PC-3 (cell line): ENCODE measurements around the gene TCFL5. TPM values are rescaled to one million over a fixed set of nuclear protein-coding genes. Genes with fewer than 3 reads are reported as not detected.

ENCODE experiments used
- ATAC-seq: fragments of 200-7000 bp; cut with Tn5 transposase; 2 replicates; pipeline ENCODE4 v1.9.1; 2020; ENCODE audit warnings: mild to moderate bottlenecking, moderate library complexity
- BruUV-seq: library from RNA; stranded (reverse); fragments of 400-500 nt; replicated peaks from 2 replicates; lab custom pipeline; 2021; lab: Mats Ljungman, UMichigan
- CTCF ChIA-PET: fragments of 300-600 bp; sonication (Branson Sonifier 250); formaldehyde crosslinking; loops from one replicate; lab custom pipeline; 2022; ENCODE audit warnings: antibody characterized with exemption; lab: Charles Lee
- POLR2A ChIA-PET: fragments of 300-600 bp; sonication (Branson Sonifier 250); formaldehyde crosslinking; loops from one replicate; lab custom pipeline; 2022; ENCODE audit warnings: antibody characterized with exemption; ENCODE audit not compliant: unreplicated experiment; lab: Charles Lee
- DNase-seq: peaks from one replicate; pipeline ENCODE4 v3.0.0-alpha.2; 2015
- H2AFZ ChIP-seq: fragments of 300-600 bp; sonication (generic); 2 replicates; pipeline ENCODE4 v1.6.0; 2016; ENCODE audit warnings: antibody characterized with exemption, low read length
- H3F3A ChIP-seq: fragments of 300-600 bp; sonication (generic); one replicate; pipeline ENCODE4 v1.6.0; 2017; ENCODE audit warnings: antibody characterized with exemption, low read length, control low read depth, mild to moderate bottlenecking; ENCODE audit not compliant: unreplicated experiment
- H3K27ac ChIP-seq: fragments of 300-600 bp; sonication (generic); 2 replicates; pipeline ENCODE4 v1.5.1; 2016; ENCODE audit warnings: mild to moderate bottlenecking, low read length
- H3K27me3 ChIP-seq: fragments of 300-600 bp; sonication (generic); 2 replicates; pipeline ENCODE4 v1.6.1; 2016; ENCODE audit warnings: low read length, mixed read lengths
- H3K36me3 ChIP-seq: fragments of 300-600 bp; sonication (generic); 2 replicates; pipeline ENCODE4 v1.6.1; 2016; ENCODE audit warnings: low read depth, mixed run types, low read length, mixed read lengths
- H3K4me1 ChIP-seq: fragments of 300-600 bp; sonication (generic); 2 replicates; pipeline ENCODE4 v1.5.1; 2016; ENCODE audit warnings: low read length; ENCODE audit not compliant: insufficient read depth
- H3K4me2 ChIP-seq: fragments of 300-600 bp; sonication (generic); 2 replicates; pipeline ENCODE4 v1.6.0; 2016; ENCODE audit warnings: low read length
- H3K4me3 ChIP-seq: fragments of 300-600 bp; sonication (generic); 2 replicates; pipeline ENCODE4 v1.5.1; 2016; ENCODE audit warnings: mild to moderate bottlenecking, low read length, mixed read lengths
- H3K79me2 ChIP-seq: fragments of 300-600 bp; sonication (generic); 2 replicates; pipeline ENCODE4 v1.6.1; 2017; ENCODE audit warnings: low read length, mixed read lengths
- H3K9ac ChIP-seq: fragments of 300-600 bp; sonication (generic); 2 replicates; pipeline ENCODE4 v1.6.0; 2016; ENCODE audit warnings: mild to moderate bottlenecking, low read length
- H3K9me2 ChIP-seq: fragments of 300-600 bp; sonication (generic); replicated peaks from 2 replicates; pipeline ENCODE4 v1.6.1; 2016; ENCODE audit warnings: mixed run types, low read length, mixed read lengths
- H3K9me3 ChIP-seq: fragments of 300-600 bp; sonication (generic); 2 replicates; pipeline ENCODE4 v1.6.1; 2016; ENCODE audit warnings: low read length, mixed read lengths
- H4K20me1 ChIP-seq: fragments of 300-600 bp; sonication (generic); 2 replicates; pipeline ENCODE4 v1.6.1; 2016; ENCODE audit warnings: low read length, mixed read lengths
- CTCF ChIP-seq: fragments of 300-600 bp; sonication (generic); conservative IDR thresholded peaks from 2 replicates; pipeline ENCODE4 v1.5.1; 2017; ENCODE audit warnings: antibody characterized with exemption, low read depth, mild to moderate bottlenecking, low read length
- EZH2 ChIP-seq: fragments of 300-600 bp; sonication (generic); IDR thresholded peaks from one replicate; pipeline ENCODE4 v1.6.1; 2017; ENCODE audit warnings: antibody characterized with exemption, mild to moderate bottlenecking, low read length; ENCODE audit not compliant: unreplicated experiment
- EZH2phosphoT487 ChIP-seq: fragments of 300-600 bp; sonication (generic); IDR thresholded peaks from 2 replicates; pipeline ENCODE4 v1.6.1; 2018; ENCODE audit warnings: mild to moderate bottlenecking, antibody characterized with exemption, low read length, borderline replicate concordance
- intact Hi-C: fragments of 100-400 bp; cut with micrococcal nuclease; formaldehyde crosslinking; loops from 2 replicates; pipeline ENCODE4 v1.9.0; 2023
- total RNA-seq: library from RNA; depleted of rRNA; stranded (reverse); fragments of >200 nt; gene quantifications from 2 replicates; pipeline ENCODE4 v1.2.3, GENCODE V29; 2014

The TCFL5 gene
- total RNA-seq, 1 experiment from 2014 or later, result 15.8 TPM

GRCh38 chr20:62898970-62899632 lies 37.5 kb upstream of the TCFL5 start:
- Histone ChIP-seq H3K4me3 (no peak overlapping the region), H2AFZ (no peak overlapping the region), H3F3A (no peaks in the 10 kb centered on the region), H4K20me1 (0 out of 2 replicates have a peak, but pooled peaks cover 3% of the 10 kb centered on the region), H3K9me2 (no peaks in the 10 kb centered on the region), H3K27me3 (no peaks in the 10 kb centered on the region), H3K4me2 (no peak overlapping the region), H3K27ac (no peak overlapping the region), H3K9ac (no peak overlapping the region), H3K79me2 (no peaks in the 10 kb centered on the region), H3K9me3 (no peaks in the 10 kb centered on the region), H3K4me1 (peaks cover 15% of the 10 kb centered on the region), H3K36me3 (peaks cover 40% of the 10 kb centered on the region)
- no TSS peak for BruUV-seq
- no peak for ATAC-seq
- DNase-seq, result no peak
- POLR2A ChIA-PET, result no interaction called here
- no peak for TF ChIP-seq EZH2
- TF ChIP-seq CTCF, result no peak
- no peak for TF ChIP-seq EZH2phosphoT487
- CTCF ChIA-PET, result no interaction called here
- intact Hi-C loops, result no loop called here

DNA sequence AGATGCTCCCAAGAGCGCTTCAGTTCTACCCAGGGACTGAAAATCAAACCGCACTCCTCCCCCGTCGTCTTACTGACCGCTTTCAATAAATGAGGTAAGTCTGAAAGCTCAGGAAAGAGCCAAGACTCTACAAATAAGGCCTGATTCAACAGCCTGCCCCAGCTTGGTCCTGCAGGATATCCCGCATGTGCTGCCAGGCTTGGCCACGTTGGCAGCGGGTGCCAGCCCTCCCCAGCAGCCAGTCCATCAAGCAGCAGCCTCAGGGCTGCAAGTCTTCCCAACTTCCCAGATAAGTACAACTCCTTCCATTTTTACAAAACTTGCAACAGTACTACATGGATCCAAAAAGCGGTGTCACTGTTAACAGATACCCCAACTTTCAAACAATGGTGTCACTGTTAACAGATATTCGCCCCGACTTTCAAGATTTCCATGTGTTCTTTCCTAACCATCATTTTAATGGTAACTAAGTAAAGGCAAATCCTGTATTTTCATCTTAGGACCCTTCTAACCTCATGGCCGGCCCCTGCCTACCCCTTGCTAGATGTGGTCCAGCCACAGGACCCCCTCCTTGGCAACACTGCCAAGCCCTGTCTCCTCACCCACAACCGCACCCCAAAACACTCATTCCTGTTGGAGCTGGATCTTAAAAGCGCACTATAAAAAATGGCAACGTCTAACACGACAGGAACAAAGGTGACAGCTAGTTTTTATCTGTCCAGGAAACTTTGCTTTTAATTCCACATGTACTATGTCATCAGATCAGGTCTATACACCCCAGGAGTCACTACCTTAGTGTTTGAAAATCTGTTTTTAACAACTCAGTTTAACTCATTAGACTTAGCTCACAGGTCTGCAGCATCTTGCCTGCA lies 36.7 kb upstream of the TCFL5 start:
- Histone ChIP-seq H3K79me2 (no peaks in the 10 kb centered on the region), H3K27ac (no peak overlapping the region), H3K4me1 (peaks cover 10% of the 10 kb centered on the region), H3K9ac (no peak overlapping the region), H3K9me3 (no peaks in the 10 kb centered on the region), H3K4me2 (no peak overlapping the region), H3K27me3 (no peaks in the 10 kb centered on the region), H3K4me3 (no peak overlapping the region), H2AFZ (no peak overlapping the region), H3K9me2 (no peaks in the 10 kb centered on the region), H3F3A (no peaks in the 10 kb centered on the region), H4K20me1 (0 out of 2 replicates have a peak, but pooled peaks cover 3% of the 10 kb centered on the region), H3K36me3 (peaks cover 40% of the 10 kb centered on the region)
- no peak for ATAC-seq
- no peak for DNase-seq
- no TSS peak for BruUV-seq
- ChIA-PET CTCF (no interaction called here), POLR2A (no interaction called here)
- TF ChIP-seq CTCF (no peak), EZH2phosphoT487 (no peak), EZH2 (no peak)
- intact Hi-C loops, result no loop called here
